Mucosa of rectum (tissue), 2 donors: ENCODE data around the gene SORL1.

ENCODE experiments used
- H3K27ac ChIP-seq, 2 donors: one replicate each; pipeline ENCODE4 v1.7.0; 2013; ENCODE audit warnings: inconsistent platforms in 2 of 2, low read depth in 2 of 2, low read length in 2 of 2
- H3K27me3 ChIP-seq, 2 donors: one replicate each; pipeline ENCODE4 v1.7.0; 2013; ENCODE audit warnings: low read length in 2 of 2; ENCODE audit not compliant: control insufficient read depth in 2 of 2, insufficient read depth in 2 of 2
- H3K36me3 ChIP-seq, 2 donors: one replicate each; pipeline ENCODE4 v1.7.0; 2013; ENCODE audit warnings: low read length in 2 of 2; ENCODE audit not compliant: control insufficient read depth in 2 of 2, insufficient read depth in 2 of 2
- H3K4me1 ChIP-seq, 2 donors: one replicate each; pipeline ENCODE4 v1.7.0; 2013; ENCODE audit warnings: low read length in 2 of 2, mild to moderate bottlenecking in 1 of 2; ENCODE audit not compliant: control insufficient read depth in 2 of 2, insufficient read depth in 2 of 2
- H3K4me3 ChIP-seq, 2 donors: one replicate each; pipeline ENCODE4 v1.7.0; 2013; ENCODE audit warnings: low read length in 2 of 2
- H3K9ac ChIP-seq, 2 donors: one replicate each; pipeline ENCODE4 v1.7.0; 2013; ENCODE audit warnings: low read length in 2 of 2, low read depth in 1 of 2, mild to moderate bottlenecking in 1 of 2
- H3K9me3 ChIP-seq, 2 donors: one replicate each; pipeline ENCODE4 v1.7.0; 2013; ENCODE audit warnings: low read length in 2 of 2; ENCODE audit not compliant: control insufficient read depth in 2 of 2
- donor health status: healthy.
- donor health status: Normal muscosa, but diverticular disease.

The SORL1 gene

GRCh38 chr11:121517996-121518395, 65.9 kb downstream of the SORL1 start:
- Histone ChIP-seq H3K9me3 (no peaks in the 10 kb centered on the region), H3K27ac (no peak overlapping the region), H3K36me3 (peaks cover 41 to 44% of the 10 kb centered on the region in 2 donors), H3K9ac (no peak overlapping the region), H3K4me1 (no peaks in the 10 kb centered on the region), H3K27me3 (no peaks in the 10 kb centered on the region), H3K4me3 (no peak overlapping the region)

- Histone ChIP-seq H3K4me3 (no peak overlapping the region), H3K36me3 (peaks cover 24 to 40% of the 10 kb centered on the region in 2 donors), H3K27ac (no peak overlapping the region), H3K9ac (no peak overlapping the region), H3K27me3 (no peaks in the 10 kb centered on the region), H3K4me1 (no peaks in the 10 kb centered on the region), H3K9me3 (peaks cover 0 to 2% of the 10 kb centered on the region in 2 donors)
Observed at GRCh38 chr11:121520243-121521144, 68.4 kb downstream of the SORL1 start.

- Histone ChIP-seq H3K4me3 (no peak overlapping the region), H3K9me3 (peaks cover 0 to 2% of the 10 kb centered on the region in 2 donors), H3K9ac (no peak overlapping the region), H3K4me1 (no peaks in the 10 kb centered on the region), H3K36me3 (peaks cover 17 to 43% of the 10 kb centered on the region in 2 donors), H3K27me3 (no peaks in the 10 kb centered on the region), H3K27ac (no peak overlapping the region)
Observed at GRCh38 chr11:121521145-121522042, 69.3 kb downstream of the SORL1 start.

- Histone ChIP-seq H3K27ac (no peak overlapping the region), H3K9me3 (peaks cover 0 to 2% of the 10 kb centered on the region in 2 donors), H3K4me3 (no peak overlapping the region), H3K36me3 (peaks cover 16 to 43% of the 10 kb centered on the region in 2 donors), H3K27me3 (no peaks in the 10 kb centered on the region), H3K4me1 (no peaks in the 10 kb centered on the region), H3K9ac (no peak overlapping the region)
Observed at GRCh38 chr11:121522043-121522941, 70.2 kb downstream of the SORL1 start.

GRCh38 chr11:121523581-121524232, 71.6 kb downstream of the SORL1 start:
- H3K9ac ChIP-seq, result no peak overlapping the region
- H3K27ac ChIP-seq, result no peak overlapping the region

GRCh38 chr11:121524233-121524631, 72.1 kb downstream of the SORL1 start:
- Histone ChIP-seq H3K4me3 (no peak overlapping the region), H3K9me3 (peaks cover 0 to 2% of the 10 kb centered on the region in 2 donors), H3K27me3 (no peaks in the 10 kb centered on the region), H3K9ac (no peak overlapping the region), H3K36me3 (peaks cover 16 to 35% of the 10 kb centered on the region in 2 donors), H3K27ac (no peak overlapping the region), H3K4me1 (no peaks in the 10 kb centered on the region)

More at GRCh38 chr11:121523581-121524232, 71.6 kb downstream of the SORL1 start:
- Histone ChIP-seq H3K27me3 (no peaks in the 10 kb centered on the region), H3K4me3 (no peak overlapping the region), H3K9me3 (peaks cover 0 to 2% of the 10 kb centered on the region in 2 donors), H3K4me1 (no peaks in the 10 kb centered on the region), H3K36me3 (peaks cover 16 to 35% of the 10 kb centered on the region in 2 donors)

- Histone ChIP-seq H3K27me3 (no peaks in the 10 kb centered on the region), H3K36me3 (peaks cover 16 to 37% of the 10 kb centered on the region in 2 donors), H3K4me3 (no peak overlapping the region), H3K9ac (no peak overlapping the region), H3K4me1 (no peaks in the 10 kb centered on the region), H3K27ac (no peak overlapping the region), H3K9me3 (peaks cover 0 to 2% of the 10 kb centered on the region in 2 donors)
Observed at GRCh38 chr11:121525376-121525775, 73.3 kb downstream of the SORL1 start.

- Histone ChIP-seq H3K9ac (no peak overlapping the region), H3K4me3 (no peak overlapping the region), H3K27me3 (no peaks in the 10 kb centered on the region), H3K36me3 (peaks cover 13 to 36% of the 10 kb centered on the region in 2 donors), H3K9me3 (no peaks in the 10 kb centered on the region), H3K27ac (no peak overlapping the region), H3K4me1 (no peaks in the 10 kb centered on the region)
Observed at GRCh38 chr11:121530257-121530656, 78.1 kb downstream of the SORL1 start.

GRCh38 chr11:121533601-121534000, 81.5 kb downstream of the SORL1 start:
- no peaks in the 10 kb centered on the region for H3K9me3 ChIP-seq
- H3K27ac ChIP-seq, result no peak overlapping the region
- no peak overlapping the region for H3K9ac ChIP-seq
- no peaks in the 10 kb centered on the region for H3K4me1 ChIP-seq
- no peaks in the 10 kb centered on the region for H3K27me3 ChIP-seq
- no peak overlapping the region for H3K4me3 ChIP-seq
- peaks cover 24 to 37% of the 10 kb centered on the region in 2 donors for H3K36me3 ChIP-seq
